ENCODE results near the gene GREM2.
A peak's percentile ranks its signal among the peaks of the same experiment; 100 is the strongest.

The GREM2 gene

DNA sequence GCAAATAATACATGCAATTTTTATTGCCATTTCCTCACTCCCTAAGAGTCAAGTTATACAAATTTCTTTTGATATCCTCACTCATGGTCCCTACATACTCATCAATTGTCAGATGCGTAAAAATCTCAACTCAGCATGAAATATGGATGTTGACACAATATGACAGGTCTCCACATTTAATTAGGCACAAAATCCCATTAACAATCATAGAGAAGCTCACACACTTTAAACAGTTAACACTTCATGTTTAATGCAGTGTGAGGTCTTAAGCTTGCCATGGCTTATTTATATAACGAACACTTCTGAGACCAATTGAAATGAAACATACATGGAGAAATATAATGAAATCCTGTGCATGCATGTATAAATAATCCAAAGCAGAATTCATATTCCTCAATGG lies 58.6 kb downstream of the GREM2 start:
- DNase-seq = no peak

DNA sequence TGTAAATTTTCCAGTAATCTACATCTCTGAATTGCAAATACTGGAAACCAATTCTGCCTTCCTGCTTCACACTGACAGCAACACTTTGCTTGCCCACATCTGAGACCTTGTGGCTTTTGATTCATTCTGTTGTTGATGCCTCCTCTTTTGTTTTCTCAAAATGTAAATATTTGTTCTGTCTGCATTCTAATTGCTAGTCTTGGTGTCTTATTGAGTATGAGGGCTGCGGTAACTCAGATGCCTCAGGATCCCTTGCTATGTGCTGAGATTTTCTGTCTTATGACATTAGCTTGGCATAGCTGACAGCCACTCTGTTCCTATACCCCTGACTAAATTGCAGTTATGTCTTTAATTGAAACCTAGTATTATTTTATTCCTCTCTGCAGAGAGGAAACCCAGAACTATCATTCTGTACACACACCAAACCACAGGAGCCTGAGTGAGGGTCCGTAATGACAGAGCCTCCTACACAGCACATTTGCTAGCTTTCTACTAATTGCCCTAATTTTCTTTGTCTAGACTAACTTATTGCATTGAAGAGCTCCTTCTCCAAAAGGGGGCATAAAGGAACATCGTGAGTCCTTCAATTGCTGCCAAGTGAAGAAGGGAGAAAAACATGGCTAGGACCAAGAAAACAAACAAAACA lies 72.1 kb downstream of the GREM2 start:
- no peak for DNase-seq

DNA sequence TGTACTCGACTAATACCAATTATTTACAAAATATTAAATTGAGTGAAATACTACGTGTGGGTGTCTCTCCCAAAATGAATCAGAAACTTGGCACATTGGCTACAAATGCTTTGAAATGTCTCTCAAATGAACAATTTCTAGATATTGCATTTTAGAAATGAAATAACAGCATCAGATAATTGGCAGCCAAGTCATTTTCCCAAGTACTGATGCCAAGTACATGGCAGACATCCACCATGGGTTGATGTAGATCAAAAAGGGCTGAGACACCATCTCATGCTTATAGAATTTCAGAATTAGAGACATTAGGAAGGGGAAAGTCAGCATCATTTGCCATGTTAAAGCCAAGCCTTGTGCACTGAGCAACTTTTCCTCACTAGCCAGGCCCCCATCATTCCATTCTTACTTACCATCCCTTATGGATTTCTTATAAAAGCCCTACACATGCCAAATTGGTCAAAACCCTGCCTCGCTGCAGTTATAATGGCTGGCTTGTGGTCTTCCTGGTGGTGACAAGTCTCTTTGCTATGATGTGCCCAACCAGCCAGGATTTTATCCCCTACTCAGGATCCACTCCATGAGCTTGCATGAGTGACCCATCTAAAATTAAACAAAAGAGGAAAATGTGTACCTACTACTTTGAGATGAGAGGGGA lies 73.1 kb downstream of the GREM2 start:
- DNase-seq = no peak

DNA sequence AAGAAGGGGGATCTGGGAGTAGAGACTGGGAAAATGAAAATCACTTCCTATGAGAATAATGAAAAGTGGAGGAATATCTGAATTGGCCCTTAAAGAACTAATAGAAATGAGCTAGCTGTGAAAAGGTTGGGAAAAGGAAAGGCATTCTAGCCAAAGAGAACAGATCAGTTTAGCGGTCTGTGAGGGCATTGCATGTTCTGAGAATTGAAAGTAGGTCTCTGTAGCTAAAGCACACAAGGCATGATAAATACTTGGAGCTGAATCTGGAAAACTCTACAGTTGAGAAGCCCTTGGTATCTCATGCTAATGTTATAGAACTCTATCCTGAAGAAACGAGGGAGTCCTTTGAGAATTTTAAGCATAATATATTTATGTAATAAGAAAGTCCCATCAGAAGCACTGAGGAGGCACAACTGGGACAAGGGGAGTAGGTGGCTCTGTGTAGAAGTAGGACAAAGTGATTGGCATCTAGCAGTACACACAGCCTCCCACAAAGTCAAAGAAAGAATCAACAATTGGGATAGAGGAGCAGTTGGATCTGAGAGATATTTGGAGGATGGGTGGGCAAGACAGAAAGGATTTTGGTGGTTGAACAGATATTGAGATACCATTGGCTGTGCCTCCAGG lies 78.7 kb downstream of the GREM2 start:
- no peak for DNase-seq

DNA sequence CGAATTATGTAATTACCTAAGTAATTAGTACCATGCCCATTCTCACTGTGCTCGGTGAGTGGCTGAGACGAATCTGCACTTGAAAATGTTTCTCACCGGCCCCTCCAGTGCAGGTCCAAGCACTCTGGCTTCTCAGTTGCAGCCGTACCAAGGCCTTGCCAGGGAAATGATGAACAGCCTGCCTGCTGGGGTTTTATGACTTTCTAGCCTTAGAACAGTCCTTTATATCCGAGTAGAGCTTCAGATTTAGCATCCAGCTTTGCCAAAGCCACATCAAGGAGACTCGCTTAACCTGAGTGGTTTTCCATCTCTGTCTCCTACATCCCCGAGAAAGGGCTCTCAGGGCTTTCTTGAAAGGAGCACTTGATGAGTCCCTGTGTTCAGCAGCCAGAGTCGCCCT lies 83.4 kb downstream of the GREM2 start:
- DNase-seq = no peak

DNA sequence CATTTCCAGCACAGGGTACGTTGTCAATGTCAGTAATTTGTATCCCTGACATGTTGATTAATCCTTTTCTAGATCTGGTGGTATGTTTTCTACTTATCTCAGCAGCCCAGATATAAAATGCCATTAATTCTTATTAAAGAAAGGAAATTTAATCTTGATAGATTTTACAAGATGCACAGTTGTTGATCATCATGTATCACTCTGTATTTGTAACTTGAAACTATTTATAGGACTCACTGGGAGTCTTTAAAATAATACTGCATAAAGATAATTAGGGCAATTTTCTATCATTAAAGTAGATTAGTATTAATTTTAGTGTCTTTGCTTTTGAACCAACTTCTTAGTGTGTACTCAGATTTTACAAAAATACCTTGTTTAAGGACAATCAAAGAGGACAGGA lies 84.9 kb downstream of the GREM2 start:
- no peak for DNase-seq

DNA sequence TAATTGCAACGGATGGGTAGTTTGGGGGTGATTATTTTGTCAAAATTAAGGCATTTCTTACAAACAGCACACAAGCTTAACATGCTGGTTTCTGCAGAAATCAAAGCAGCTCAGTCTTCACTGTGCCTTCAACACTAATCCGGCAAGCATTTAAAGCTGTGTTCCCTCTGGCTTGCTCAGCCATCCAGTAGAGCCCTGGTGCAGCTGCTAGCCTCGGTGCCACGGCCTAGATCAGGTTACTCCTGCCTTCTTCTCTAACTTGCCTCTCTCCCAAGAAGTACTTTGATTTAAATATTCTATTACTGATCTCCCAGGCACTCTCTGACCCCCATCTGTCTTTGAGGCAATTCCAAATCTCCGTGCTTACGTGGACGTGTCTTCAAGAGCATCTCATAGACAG lies 85.6 kb downstream of the GREM2 start:
- peak; percentile 7 for DNase-seq

DNA sequence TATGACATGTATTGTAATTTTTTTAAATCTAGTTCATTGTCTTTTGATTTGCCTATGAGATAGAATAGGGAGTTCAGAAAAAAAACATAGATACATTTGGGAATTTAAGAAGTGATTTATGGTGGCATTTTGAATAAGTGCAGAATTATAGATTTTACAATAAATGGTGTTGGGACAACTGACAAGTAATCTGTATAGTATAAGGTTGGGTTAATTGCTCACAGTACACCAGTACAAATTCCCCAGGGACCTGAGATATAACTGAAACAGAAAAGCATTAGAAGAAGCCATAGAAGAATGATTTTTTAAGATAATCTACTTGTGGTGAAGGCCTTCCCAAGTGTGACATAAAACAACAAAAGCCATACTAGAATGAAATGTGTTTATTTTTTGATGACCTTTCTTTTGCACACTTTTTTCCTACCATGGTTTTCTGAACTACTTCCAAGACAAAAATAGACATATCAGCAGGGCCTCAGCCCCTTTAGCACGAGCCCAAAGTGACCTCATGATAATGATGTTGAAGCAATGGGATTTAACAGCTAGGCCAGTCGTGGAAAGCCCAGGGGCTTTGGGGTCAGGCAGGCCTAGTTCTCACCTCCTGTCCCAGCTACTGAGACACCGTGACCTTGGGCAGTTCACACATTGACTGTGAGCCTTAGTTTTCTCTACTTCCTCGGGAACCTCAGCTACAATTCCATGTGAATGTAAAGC lies 87.4 kb downstream of the GREM2 start:
- DNase-seq = no peak

DNA sequence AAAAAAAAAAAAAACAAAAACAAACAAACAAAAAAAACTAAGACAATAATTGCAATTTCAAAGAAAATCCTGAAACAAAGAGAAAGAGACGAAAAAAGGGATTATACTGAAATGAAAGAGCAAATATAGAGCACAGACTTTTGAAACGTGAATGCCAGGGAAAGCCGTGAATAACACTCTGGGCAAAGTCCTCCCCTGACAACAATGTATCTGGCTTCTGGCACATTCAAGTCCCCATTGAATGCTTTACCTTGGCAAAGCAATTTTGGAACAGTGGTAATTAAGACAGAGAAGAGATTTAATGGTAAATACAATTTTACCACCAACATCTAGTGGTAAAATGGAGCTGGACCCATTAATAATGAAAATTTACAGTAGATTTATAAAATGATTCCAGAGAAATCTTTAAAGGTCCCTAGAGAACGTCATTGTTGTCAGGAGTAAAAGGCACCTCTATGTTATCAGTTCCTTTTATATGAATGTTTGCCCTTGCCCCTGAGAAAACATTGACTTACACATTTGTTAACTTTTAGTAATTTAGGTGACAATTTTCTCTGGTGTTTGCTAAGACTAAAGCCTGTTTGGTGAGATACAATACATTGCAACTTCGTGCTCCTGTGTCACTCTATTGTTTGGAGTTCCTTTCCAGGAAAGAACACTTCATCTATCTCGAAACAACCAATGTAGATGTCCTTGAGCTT lies 89.7 kb downstream of the GREM2 start:
- no peak for DNase-seq

DNA sequence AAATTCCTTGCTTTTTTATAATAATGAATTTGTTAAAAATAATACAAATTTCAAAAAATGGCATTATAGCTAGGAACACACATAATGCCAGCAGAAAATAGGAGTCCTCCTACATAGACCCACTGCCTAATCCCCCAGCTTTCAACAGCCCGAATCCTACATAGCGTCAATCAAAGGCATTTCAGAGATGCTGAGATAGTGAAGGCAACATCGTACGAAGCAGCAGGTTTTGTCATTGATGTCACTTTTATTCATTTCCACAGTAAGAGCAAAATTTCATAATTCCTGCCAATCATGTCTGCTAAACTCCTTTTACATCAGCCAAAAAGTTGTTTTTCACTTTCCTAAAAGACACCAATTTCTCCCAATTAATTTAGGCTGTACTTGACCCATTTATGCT lies 94.1 kb downstream of the GREM2 start:
- no peak for DNase-seq

DNA sequence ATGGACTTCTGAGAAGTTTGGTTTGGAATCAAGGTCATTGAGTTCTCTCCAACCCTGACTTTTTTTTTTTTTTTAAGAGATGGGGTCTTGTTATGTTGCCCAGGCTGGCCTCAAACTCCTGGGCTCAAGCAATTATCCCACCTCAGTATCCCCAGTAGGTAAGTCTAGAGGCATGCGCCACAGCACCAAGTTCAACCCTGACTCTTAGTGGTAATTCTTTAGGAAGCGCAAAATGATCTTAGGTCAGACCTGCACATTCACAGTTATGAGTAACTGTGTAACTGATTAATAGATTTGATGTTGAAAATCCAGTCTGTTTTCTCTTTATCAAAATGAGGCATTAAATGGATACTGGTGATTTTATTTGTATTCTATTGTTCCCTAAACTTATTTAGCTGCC lies 95.9 kb downstream of the GREM2 start:
- no peak for DNase-seq

DNA sequence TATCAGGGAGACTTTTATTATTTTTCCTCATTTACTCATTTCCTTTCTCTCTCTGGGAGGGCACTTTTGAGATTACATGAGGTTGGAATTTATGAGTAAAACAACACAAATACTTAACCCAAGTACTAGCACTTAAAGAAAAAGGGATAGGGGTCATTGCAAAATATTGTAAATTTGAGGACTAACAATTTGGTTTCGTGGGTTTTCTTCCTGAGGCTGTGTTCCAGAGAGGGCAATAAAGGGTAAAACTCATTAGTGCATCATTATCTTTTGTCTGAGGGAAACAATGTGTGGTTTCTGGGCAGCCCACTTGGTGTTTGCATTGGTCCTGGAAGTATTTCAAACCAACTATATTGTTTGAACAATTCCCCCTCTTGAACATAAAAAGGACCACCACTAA lies 96.5 kb downstream of the GREM2 start:
- no peak for DNase-seq

DNA sequence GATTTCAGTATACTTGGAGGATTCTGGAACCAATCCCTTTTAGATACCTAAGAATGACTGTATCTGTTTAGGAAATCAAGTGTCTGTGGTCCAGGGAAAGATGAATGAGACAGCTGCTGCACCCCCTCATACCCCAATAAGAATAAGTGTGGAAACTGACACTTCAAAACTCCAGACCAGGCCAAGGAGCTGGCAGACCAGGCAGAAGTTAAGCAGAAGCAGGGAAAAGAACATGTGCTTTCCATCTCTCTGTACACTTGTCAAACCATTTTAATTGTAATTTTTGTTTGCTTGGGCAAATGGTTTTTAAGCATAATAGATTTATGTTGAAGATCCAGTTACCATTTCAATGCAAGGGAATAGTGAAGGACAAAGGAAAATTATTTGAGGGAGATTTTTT lies 100.2 kb downstream of the GREM2 start:
- DNase-seq = no peak

DNA sequence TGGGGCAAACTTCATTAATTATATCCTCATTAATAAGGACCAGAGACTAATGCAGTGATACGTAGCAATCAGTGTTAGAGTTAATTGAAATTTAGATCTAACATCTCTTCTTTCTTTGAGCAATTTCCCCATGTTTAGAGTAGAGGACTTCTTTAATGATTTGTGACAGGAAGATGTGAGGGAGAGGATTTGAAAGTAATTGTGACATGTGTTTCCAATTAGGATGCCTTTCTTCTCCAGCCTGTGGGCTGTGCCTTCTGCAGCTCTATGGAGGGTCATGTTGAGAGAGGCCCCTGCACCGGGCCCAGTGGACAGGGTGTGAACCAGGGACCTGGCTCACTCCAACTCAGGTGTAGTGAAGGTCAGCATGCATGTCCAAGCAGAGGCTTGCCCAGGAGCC lies 103.0 kb downstream of the GREM2 start:
- DNase-seq = no peak

DNA sequence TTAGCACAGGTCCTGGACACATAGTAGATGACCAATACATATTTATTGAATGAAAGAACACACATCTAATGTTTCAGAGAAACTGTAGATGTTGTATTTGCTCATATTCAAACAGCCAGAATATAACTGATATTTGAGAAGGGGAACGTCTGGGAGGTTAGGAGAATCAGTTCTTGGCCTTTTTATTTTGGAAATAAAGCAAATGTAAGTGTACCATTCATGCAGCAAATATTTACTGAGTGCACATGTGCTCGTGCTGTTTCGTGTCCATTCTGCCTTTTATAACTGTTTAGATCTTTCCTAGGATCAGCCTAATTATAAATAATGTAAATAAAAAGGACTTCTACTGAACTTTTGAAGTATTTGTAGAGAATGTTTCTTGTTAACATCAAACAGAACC lies 103.8 kb downstream of the GREM2 start:
- no peak for DNase-seq

DNA sequence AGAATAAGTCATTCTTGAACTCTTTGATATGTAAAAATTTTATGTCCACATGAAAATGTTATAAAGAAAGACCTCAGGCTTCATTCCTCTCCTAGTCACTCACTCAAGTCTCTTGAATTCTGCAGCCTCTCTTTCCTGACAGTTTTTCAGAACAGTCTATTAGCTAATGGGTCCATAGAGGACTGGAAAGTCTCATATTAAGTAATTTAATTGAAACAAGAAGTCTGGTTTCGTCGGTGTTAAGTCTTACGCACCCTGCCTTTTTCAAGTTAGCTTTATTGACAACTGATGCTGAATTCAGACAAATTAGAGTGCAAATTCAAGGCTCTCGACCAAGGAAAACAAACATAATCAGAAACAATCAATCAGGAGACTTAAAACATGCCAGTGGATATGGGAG lies 105.8 kb downstream of the GREM2 start:
- DNase-seq = no peak

DNA sequence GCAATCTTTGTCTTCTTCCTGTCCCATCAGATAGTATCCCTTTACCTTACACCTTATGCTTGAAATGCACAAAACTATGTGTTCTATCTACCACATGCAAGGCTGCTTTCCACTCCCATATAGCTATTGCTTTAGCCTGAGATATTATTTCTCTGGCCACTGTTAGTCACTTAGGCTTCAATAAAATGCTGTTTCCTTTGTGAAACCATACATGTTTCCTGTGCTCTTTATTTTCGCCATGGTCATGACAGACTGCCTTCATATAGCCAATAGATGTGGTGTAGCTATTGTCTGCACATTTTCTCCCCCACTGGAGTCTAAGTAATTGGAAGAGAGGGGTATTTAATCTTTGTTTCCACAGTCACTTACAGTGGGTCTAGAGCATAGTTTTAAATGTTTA lies 108.4 kb downstream of the GREM2 start:
- DNase-seq = no peak

DNA sequence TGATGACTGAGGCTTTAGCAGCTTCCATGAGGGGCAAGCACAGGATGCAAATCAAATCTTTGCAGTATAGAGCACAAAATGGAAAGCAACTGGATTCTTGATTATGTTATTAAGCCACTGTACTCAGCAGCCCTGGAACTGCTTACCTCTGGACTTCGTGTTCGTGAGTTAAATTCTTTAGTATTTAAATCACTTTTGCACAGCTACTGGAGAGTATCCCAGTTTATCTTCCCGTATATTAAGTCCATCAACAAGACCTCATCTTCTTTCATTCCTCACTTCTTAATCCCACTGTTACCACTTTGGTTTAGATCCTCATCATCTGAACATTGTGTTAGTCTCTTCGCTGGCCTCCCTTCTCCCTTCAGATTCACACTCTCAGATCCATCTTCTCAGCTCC lies 108.9 kb downstream of the GREM2 start:
- no peak for DNase-seq

DNA sequence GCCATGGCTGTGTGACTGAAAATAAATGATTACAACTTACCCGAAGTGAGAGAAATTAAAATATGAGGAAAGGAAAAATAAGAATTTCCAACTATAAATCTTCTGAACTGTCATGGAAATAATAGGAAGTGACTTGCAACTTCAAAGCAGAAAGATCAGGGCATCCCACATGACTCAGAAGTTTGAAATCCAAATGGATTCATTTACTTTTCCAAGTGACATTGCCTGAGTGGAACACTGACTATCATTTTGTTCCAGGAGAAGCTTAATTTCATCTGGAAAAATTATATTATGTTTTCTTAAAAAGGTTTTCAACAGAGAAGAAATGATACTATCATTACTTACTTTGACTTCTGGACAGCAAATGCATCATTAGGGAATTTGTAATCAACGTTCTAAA lies 110.8 kb downstream of the GREM2 start:
- no peak for DNase-seq

DNA sequence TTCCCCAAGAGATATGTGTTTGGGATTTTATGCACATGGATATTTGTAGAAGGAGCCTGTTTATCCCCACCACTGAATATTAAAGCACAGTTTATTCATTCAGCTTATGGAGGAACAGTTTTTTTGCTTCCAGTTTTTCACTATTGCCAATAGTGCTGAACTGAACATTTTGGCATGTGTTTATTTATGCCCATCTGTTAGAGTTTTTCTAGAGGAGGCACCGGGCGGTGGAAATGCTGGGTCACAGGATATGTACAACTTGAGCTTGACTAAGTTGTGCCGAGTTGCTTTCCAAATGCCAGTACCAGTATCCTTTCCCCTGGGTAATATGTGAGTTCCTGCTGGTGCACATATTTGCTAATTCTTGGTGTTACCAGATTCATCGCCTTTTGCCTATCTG lies 111.3 kb downstream of the GREM2 start:
- no peak for DNase-seq

DNA sequence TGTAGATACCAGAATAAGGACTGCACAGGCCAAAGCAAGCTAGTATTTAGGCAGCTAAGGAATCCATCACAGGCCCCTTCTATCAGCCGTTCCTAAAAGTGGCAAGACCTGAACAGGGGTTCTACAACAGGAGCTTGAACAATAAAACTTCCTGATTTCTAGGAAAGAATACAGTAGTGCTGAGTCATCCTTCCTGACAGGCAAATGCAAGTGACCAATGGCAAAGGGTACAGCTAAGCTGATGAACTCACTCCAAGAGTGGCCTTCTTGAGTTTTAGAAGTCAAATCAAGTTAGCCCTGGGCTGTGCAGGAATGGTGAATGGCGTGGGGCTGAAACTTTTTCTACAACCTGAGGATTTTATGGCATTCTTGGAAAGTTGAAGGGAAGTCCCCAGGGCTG lies 112.9 kb downstream of the GREM2 start:
- DNase-seq = no peak

DNA sequence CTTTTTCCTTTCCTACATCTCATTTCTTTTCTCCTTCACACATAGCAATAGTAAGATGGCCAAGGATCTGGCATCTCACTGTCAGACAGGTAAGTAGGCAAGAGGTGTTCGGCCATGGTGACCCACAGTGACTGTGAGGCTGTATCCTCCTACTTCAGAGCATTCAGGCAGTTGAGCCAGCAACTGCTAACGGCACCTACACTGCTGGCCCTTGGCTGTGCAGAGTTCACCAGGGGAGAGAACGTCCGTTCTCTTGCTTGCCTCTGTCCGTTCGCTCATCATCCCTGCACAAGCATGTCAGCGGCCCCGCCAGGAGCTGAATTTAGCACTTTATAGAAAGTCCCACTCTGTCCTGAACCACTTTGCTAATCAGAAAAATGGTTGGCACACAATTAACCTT lies 113.6 kb downstream of the GREM2 start:
- no peak for DNase-seq

DNA sequence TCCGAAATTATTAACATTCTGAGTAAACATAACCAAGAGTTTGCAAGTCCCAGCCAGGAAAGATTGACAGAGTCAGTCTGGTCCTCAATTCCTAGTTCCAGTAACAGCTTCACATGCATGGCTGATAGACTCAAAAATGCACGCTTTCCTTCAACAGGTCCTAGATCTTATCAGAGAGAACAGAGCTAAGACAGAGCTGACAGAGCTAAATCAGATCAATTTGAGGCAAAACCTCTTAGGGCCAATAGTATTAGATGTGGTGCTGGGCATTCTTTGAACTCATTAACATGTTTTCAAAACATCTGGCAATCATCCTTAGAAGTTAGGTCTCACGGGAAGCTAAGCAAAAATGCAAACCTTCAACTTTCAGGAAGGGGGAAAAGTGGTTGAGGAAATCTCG lies 114.0 kb downstream of the GREM2 start:
- no peak for DNase-seq

DNA sequence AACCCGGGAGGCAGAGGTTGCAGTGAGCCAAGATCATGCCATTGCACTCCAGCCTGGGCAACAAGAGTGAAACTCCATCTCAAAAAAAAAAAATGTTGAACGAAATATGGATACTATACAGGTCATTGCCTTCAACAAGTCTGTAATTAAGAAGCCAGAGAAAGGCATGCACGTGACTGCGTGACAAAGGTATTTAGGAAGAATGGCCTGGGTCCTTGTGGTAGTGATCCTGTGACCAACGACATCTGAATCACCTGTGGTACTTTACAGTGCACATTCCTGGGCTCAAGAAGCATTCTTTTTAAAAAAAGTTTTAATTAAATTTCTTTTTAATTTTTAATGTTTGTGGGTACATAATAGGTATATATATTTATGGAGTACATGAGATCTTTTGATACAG lies 115.0 kb downstream of the GREM2 start:
- no peak for DNase-seq
